ENCODE data around the gene ITGA2.

DNA sequence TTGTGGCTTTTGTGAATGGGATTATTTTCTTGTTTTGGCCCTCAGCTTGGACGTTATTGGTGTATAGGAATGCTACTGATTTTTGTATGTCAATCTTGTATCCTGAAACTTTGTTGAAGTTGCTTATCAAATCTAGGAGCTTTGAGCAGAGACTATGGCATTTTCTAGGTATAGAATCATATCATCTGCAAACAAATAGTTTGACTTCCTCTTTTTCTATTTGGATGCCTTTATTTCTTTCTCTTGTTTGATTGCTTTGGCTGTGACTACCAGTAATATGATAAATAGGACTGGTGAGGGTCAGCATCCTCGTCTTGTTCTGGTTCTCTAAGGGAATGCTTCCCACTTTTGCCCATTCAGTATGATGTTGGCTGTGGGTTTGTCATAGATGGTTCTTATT is 24.7 kb downstream of the ITGA2 start:
- TF ChIP-seq, protein P1, sequence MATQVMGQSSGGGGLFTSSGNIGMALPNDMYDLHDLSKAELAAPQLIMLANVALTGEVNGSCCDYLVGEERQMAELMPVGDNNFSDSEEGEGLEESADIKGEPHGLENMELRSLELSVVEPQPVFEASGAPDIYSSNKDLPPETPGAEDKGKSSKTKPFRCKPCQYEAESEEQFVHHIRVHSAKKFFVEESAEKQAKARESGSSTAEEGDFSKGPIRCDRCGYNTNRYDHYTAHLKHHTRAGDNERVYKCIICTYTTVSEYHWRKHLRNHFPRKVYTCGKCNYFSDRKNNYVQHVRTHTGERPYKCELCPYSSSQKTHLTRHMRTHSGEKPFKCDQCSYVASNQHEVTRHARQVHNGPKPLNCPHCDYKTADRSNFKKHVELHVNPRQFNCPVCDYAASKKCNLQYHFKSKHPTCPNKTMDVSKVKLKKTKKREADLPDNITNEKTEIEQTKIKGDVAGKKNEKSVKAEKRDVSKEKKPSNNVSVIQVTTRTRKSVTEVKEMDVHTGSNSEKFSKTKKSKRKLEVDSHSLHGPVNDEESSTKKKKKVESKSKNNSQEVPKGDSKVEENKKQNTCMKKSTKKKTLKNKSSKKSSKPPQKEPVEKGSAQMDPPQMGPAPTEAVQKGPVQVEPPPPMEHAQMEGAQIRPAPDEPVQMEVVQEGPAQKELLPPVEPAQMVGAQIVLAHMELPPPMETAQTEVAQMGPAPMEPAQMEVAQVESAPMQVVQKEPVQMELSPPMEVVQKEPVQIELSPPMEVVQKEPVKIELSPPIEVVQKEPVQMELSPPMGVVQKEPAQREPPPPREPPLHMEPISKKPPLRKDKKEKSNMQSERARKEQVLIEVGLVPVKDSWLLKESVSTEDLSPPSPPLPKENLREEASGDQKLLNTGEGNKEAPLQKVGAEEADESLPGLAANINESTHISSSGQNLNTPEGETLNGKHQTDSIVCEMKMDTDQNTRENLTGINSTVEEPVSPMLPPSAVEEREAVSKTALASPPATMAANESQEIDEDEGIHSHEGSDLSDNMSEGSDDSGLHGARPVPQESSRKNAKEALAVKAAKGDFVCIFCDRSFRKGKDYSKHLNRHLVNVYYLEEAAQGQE (IDR thresholded peaks at IDR 0.05; ENCODE audit: borderline replicate concordance) = no peak
- TF ChIP-seq, protein P1 (CRISPR knock-in tag; IDR thresholded peaks at IDR 0.05; ENCODE audit: low read depth) = no peak
- no peak for TF ChIP-seq HEY1 (CRISPR knock-in tag; IDR thresholded peaks at IDR 0.05; ENCODE audit: borderline replicate concordance)
- TF ChIP-seq POLR2A (conservative IDR thresholded peaks at IDR 0.05) = no peak
- no peak for TF ChIP-seq ZBTB8A (IDR thresholded peaks at IDR 0.05; ENCODE audit: partially characterized antibody)
- TF ChIP-seq ZBED1 (IDR thresholded peaks at IDR 0.05) = no peak
- TF ChIP-seq SRSF9 (IDR thresholded peaks at IDR 0.05; ENCODE audit: borderline replicate concordance, low read depth, low read length) = no peak
- TF ChIP-seq, protein P2, sequence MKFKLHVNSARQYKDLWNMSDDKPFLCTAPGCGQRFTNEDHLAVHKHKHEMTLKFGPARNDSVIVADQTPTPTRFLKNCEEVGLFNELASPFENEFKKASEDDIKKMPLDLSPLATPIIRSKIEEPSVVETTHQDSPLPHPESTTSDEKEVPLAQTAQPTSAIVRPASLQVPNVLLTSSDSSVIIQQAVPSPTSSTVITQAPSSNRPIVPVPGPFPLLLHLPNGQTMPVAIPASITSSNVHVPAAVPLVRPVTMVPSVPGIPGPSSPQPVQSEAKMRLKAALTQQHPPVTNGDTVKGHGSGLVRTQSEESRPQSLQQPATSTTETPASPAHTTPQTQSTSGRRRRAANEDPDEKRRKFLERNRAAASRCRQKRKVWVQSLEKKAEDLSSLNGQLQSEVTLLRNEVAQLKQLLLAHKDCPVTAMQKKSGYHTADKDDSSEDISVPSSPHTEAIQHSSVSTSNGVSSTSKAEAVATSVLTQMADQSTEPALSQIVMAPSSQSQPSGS (CRISPR knock-in tag; IDR thresholded peaks at IDR 0.05) = no peak
- TF ChIP-seq, protein P3, sequence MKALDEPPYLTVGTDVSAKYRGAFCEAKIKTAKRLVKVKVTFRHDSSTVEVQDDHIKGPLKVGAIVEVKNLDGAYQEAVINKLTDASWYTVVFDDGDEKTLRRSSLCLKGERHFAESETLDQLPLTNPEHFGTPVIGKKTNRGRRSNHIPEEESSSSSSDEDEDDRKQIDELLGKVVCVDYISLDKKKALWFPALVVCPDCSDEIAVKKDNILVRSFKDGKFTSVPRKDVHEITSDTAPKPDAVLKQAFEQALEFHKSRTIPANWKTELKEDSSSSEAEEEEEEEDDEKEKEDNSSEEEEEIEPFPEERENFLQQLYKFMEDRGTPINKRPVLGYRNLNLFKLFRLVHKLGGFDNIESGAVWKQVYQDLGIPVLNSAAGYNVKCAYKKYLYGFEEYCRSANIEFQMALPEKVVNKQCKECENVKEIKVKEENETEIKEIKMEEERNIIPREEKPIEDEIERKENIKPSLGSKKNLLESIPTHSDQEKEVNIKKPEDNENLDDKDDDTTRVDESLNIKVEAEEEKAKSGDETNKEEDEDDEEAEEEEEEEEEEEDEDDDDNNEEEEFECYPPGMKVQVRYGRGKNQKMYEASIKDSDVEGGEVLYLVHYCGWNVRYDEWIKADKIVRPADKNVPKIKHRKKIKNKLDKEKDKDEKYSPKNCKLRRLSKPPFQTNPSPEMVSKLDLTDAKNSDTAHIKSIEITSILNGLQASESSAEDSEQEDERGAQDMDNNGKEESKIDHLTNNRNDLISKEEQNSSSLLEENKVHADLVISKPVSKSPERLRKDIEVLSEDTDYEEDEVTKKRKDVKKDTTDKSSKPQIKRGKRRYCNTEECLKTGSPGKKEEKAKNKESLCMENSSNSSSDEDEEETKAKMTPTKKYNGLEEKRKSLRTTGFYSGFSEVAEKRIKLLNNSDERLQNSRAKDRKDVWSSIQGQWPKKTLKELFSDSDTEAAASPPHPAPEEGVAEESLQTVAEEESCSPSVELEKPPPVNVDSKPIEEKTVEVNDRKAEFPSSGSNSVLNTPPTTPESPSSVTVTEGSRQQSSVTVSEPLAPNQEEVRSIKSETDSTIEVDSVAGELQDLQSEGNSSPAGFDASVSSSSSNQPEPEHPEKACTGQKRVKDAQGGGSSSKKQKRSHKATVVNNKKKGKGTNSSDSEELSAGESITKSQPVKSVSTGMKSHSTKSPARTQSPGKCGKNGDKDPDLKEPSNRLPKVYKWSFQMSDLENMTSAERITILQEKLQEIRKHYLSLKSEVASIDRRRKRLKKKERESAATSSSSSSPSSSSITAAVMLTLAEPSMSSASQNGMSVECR (CRISPR knock-in tag; IDR thresholded peaks at IDR 0.05) = no peak
- no peak for TF ChIP-seq SMARCE1 (IDR thresholded peaks at IDR 0.05)
- TF ChIP-seq, protein P4, sequence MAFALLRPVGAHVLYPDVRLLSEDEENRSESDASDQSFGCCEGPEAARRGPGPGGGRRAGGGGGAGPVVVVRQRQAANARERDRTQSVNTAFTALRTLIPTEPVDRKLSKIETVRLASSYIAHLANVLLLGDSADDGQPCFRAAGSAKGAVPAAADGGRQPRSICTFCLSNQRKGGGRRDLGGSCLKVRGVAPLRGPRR (CRISPR knock-in tag; IDR thresholded peaks at IDR 0.05) = no peak

Measured in K562 (cell line).